Raji (cell line): ENCODE measurements around the gene PWWP2B.

Experiments used
- POLR2A ChIP-seq: IDR thresholded peaks from 2 replicates; pipeline ENCODE4 v1.6.1; 2011; ENCODE audit warnings: low read depth, low read length, control low read depth; ENCODE audit not compliant: insufficient read depth

PWWP2B gene

DNA sequence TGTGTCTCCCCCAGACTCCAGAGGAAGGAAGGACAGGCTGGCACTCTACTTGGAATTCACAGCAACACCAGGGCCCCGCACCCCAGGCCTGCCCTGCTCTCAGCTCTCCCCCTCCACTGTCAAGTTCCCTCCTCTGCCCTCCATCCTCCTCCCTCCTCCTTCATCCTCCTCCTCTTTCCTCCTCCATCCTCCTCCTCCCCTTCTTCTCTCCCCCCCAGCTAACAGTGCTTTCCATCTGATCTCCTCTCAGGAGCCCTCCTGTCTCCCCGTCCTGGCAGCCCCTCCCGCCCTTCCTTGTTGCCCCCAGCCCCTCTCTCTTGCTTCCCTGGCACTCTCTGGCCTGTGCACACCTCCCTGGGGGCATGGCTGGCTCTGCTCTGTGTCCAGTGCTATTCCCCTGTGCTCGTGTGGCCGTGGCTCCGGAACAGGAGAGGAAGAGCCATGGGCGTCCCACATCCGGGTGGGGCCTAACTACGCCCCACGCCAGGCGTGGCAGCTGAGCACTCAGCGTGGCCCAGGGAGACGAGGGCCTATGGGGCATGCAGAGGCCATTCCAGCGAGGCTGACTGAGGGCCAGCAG is 64.2 kb downstream of the PWWP2B start:
- no peak for TF ChIP-seq POLR2A

GRCh38 chr10:132461683-132462231 is 64.8 kb downstream of the PWWP2B start:
- TF ChIP-seq POLR2A = no peak

DNA sequence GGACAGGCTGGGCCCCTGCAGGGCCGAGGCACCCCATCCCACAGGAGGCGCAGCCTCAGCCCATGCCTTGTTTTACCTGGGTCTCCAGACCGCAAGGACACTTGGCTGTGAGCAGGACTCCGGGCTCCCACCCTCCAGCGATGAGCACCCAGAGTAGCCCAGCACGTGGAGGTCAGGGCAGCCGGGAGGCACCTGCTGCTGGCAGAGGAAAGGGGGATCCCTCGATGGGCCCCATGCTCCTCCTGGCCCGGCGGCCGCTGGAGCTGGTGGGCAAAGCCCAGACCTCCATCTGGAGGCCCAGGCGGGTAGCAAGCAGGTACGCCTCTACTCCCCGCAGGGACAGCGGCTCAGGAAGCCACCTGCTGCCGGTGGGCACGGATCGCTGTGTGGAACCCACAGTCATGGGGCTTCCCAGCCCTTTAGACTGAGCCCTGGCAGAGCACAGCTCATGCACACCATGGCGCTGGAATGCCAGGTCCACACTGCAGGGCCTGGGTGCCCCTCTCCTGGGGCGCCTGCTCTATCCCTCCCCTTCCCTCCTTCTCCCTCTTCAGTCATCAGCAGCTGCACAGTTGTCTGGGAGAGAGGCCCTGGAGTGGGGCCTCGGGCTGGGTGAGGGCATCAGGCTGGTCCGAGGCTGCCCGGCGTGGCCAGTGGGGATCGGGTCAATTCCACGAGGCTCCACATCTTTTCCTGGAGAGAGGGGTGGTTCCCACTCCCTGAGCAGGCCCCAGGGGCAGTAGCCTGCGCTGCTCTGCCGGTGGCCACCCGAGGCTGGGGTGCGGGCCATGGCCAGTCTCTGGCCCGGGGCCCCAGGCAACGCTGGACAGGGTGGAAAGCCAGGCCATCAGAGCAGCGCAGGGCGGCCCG is 65.7 kb downstream of the PWWP2B start:
- TF ChIP-seq POLR2A = no peak

GRCh38 chr10:132463333-132464255 is 66.6 kb downstream of the PWWP2B start:
- no peak for TF ChIP-seq POLR2A

DNA sequence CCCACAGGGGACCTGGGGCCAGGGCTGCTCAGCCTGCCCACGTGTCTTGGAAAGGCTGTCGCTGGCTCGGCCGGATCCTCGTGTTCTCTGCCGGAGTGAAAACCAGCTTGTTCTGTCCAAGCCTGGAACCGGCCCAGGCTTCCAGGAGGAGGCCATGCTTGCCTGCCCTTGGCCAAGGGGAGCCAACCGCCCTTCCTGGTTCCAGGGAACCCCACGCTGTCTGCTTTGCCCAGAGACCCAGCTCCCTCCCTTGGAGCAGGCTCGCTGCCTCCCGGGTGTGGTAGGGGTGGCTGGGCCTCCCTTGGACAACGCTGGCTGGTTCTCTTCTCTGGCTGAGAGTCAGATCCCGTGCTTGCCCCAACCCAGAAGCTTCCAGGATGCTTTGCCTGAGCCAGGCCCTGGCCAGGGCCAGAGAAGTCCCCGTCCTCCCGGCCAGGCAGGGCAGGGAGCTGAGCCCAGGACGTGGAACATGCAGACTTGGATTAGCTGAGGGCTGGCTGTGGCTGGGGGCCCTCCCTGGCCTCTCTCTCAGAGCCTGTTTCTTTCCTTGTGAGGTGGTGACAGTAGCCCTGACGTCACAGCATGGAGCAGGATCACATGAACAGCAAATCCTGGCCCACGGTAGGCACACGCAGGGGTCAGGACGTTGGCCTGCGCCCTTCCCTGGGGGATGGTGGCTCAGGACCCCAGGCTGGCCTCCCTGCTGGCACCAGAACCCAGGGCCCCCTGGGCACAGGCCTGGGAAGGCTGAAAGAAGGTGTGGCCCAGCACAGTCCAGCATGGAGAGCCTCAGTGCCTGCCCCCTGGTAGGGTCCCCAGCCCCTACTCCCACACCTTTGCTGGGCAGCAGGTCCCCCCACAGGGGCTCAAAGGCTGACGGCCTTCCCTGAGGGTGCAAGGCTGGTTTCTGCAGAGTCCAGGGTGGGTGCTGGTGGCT is 67.5 kb downstream of the PWWP2B start:
- no peak for TF ChIP-seq POLR2A

GRCh38 chr10:132465193-132465888 is 68.3 kb downstream of the PWWP2B start:
- no peak for TF ChIP-seq POLR2A

GRCh38 chr10:132465889-132466519 is 69.0 kb downstream of the PWWP2B start:
- TF ChIP-seq POLR2A = no peak

DNA sequence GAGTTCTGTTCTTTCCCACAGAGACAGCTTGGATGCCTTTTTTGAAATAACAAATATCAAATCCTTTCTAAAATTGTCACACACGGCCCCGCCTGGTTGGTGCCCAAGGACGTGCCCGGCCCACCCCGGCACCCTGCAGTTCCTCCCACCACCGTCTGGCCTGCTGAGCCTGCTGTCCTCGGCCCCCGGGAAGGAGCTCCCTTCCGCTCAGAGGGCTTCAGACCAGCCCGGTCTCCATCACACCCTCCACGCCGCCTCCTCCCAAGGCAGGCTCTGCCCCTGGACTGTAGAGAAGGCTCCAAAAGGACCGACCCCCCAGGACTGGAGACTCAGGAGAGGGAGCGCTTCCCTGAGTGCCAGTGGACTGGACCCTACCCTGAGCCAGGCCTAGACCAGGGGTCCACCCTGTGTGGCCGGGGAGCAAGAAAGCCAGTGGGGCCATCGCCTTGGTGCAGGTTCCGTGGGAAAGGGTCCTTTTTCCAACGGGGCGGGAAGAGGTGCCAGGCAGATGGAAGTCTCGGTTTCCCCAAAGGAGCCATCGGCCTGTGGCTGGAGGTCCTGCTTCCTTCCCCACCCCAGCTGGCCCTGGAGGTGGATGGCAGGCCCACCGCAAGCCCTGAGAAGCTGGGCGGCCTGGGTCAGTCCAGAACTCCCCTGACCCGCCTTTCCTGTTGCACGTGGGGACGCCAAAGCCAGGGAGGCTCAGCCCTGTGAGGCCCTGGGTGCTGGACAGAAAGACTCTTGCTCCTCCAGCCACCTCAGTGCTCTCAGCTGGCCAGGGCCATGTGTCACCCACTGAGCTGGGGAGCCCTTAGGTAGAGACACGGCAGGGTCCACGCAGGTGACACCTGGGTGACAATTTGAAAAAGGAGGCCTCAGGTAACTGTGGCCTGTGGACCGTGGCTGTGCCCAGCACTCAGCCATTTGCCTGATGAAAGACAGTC is 69.8 kb downstream of the PWWP2B start:
- no peak for TF ChIP-seq POLR2A
